Measurements from ENCODE around the gene TPM4.
"Not testable (repeated sequence)": the region's sequence is repeated elsewhere in the genome, so short reads cannot be mapped to it uniquely, and the experiment has no call there.

The TPM4 gene

DNA sequence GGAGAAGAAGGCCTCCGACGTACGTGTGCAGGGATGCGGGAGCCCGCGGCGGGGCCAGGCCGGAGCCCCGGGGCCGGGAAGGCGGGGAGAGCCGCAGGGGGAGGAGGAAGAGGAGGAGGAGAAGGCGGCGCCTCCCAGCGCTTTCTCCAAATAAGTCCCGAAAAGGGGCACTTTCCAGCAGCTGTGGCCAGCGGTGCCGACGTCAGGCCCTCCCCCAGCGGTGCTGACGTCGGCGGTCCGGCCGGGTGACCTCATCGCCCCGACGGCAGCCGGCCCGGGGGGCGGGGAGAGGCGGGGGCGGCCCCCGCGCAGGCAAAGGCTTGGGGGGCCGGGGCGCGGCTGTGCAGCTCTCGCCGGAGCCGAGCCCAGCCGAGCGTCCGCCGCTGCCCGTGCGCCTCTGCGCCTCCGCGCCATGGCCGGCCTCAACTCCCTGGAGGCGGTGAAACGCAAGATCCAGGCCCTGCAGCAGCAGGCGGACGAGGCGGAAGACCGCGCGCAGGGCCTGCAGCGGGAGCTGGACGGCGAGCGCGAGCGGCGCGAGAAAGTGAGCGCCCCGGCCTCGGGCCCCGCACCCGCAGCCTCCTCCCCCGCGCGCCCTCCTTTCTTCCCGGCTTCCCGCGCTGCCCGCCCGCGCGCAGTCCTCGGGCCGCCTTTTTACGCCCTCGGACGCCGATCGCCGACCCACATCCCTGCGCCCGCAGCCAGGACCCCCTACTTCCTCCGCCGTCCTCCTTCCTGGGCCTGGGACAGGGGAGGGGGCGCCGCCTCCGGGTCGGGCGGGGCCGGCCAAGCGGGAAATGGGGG is at the start of gene TPM4:
Gene TPM4 (plus strand): TSS at position 342 of the 804 bp plus-strand sequence. CDS start 71 bp downstream, at position 413.
- peak; percentile 93 for DNase-seq (ENCODE audit: extremely low read depth, insufficient read length)
- TF ChIP-seq, protein P1, sequence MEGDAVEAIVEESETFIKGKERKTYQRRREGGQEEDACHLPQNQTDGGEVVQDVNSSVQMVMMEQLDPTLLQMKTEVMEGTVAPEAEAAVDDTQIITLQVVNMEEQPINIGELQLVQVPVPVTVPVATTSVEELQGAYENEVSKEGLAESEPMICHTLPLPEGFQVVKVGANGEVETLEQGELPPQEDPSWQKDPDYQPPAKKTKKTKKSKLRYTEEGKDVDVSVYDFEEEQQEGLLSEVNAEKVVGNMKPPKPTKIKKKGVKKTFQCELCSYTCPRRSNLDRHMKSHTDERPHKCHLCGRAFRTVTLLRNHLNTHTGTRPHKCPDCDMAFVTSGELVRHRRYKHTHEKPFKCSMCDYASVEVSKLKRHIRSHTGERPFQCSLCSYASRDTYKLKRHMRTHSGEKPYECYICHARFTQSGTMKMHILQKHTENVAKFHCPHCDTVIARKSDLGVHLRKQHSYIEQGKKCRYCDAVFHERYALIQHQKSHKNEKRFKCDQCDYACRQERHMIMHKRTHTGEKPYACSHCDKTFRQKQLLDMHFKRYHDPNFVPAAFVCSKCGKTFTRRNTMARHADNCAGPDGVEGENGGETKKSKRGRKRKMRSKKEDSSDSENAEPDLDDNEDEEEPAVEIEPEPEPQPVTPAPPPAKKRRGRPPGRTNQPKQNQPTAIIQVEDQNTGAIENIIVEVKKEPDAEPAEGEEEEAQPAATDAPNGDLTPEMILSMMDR (IDR thresholded peaks at IDR 0.05; ENCODE audit: insufficient read depth, low read length, poor library complexity, severe bottlenecking), result no peak
- Histone ChIP-seq H3K27me3 (replicated peaks; ENCODE audit: control insufficient read depth, insufficient read depth, low read length) (no peaks in the 10 kb centered on the region), H3K36me3 (ENCODE audit: control insufficient read depth, insufficient read depth, low read length) (peaks cover 2% of the 10 kb centered on the region; the same call in 1 of the 2 replicates), H3K4me3 (replicated peaks; ENCODE audit: low read depth, low read length) (peak within 1 kb of the TSS; percentile 82)

DNA sequence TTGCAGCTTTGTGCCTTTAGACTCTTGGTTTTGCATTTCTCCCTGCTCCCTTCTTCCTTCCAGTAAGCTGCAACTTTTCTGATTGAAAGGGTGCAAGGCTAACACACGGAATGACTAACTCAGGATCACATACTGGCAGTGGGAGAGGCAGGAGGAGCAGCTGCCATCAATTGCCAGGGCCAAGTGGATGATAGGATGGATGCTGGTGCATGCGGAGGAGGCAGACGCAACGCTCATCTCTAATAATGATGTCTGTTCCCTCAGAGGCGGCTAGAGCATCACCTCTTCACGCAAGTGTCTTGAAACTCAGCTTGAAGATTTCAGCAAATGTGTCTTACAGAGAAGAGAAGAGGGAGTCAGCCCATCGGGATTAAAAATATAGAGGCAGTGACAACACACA is 49.5 kb upstream of the TPM4 start:
- no peak for DNase-seq (ENCODE audit: extremely low read depth, insufficient read length)
- TF ChIP-seq, protein P1 (IDR thresholded peaks at IDR 0.05; ENCODE audit: insufficient read depth, low read length, poor library complexity, severe bottlenecking), result no peak

DNA sequence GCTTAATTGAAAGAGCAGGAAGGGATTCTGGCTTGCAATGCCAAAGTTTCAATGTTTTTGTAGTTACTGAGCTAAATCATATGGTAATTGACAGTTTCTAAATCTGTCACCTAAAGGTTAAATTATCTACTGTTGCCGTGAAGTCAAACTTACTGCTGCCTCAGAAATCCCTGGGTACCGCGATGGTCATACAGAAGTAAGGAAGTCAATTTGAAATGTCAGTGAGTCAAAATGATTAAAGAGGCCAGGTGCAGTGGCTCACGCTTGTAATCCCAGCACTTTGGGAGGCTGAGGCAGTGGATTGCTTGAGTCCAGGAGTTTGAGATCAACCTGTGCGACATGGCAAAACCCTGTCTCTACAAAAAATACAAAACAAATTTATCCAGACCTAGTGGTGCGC is 48.8 kb upstream of the TPM4 start:
- TF ChIP-seq, protein P1 (IDR thresholded peaks at IDR 0.05; ENCODE audit: insufficient read depth, low read length, poor library complexity, severe bottlenecking), result no peak
- Histone ChIP-seq H3K36me3 (ENCODE audit: control insufficient read depth, insufficient read depth, low read length) (no peaks in the 10 kb centered on the region), H3K4me3 (replicated peaks; ENCODE audit: low read depth, low read length) (no peak overlapping the region), H3K27me3 (replicated peaks; ENCODE audit: control insufficient read depth, insufficient read depth, low read length) (no peaks in the 10 kb centered on the region; the same call in 1 of the 2 replicates)
- DNase-seq (ENCODE audit: extremely low read depth, insufficient read length), result no peak

More for the DNA sequence above, 49.5 kb upstream of the TPM4 start:
- Histone ChIP-seq H3K36me3 (ENCODE audit: control insufficient read depth, insufficient read depth, low read length) (no peaks in the 10 kb centered on the region), H3K4me3 (replicated peaks; ENCODE audit: low read depth, low read length) (no peak overlapping the region), H3K27me3 (replicated peaks; ENCODE audit: control insufficient read depth, insufficient read depth, low read length) (no peaks in the 10 kb centered on the region; the same call in 1 of the 2 replicates)

DNA sequence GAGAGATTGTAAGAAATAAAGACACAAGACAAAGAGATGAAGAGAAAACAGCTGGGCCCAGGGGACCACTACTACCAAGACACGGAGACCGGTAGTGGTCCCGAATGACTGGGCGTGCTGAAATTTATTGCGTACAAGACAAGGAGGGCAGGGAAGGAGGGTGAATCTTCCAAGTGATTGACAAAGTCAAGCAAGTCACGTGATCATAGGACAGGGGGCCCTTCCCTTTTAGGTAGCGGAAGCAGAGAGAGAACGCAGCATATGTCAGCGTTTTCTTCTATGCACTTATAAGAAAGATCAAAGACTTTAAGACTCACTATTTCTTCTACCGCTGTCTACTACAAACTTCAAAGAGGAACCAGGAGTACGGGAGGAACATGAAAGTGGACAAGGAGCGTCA is 46.1 kb upstream of the TPM4 start:
- not testable (repeated sequence) for H3K36me3 ChIP-seq (ENCODE audit: control insufficient read depth, insufficient read depth, low read length); H3K27me3 ChIP-seq (replicated peaks; ENCODE audit: control insufficient read depth, insufficient read depth, low read length); DNase-seq (ENCODE audit: extremely low read depth, insufficient read length); H3K4me3 ChIP-seq (replicated peaks; ENCODE audit: low read depth, low read length)

DNA sequence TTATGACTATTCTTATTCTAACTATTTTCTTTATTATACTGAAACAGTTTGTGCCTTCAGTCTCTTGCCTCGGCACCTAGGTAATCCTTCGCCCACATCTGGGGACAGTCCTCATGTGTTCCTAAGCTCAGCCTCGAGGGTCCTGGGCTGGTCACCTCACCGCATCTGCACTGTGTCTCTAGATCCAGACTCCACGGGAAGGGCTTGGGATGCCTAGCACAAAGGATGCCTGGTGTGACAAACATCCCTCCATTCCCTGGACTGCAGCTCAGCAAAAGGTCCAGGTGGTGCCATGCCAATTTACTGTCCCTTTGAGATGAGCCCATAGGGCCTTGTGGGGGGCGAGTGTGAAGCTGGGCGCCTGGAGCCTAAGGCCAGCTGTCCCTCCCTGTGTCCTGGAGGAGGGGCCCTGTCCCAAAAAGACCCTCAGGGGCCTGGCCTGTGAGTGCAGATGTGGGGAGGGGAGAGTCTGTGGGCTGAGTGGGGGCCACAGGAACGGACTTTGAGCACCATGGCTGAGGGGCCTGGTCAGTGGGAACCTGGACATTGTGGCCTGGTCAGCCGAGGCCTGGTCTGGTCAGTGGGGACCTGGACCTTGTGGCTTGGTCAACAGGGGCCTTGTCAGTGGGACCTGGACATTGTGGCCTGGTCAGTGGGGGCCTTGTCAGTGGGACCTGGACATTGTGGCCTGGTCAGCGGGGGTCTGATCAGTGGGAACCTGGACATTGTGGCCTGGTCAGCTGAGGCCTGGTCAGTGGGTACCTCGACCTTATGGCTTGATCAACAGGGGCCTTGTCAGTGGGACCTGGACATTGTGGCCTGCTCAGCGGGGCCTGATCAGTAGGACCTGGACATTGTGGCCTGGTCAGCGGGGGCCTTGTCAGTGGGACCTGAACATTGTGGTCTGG is 45.1 kb upstream of the TPM4 start:
- Histone ChIP-seq H3K36me3 (ENCODE audit: control insufficient read depth, insufficient read depth, low read length) (no peaks in the 10 kb centered on the region), H3K27me3 (replicated peaks; ENCODE audit: control insufficient read depth, insufficient read depth, low read length) (no peaks in the 10 kb centered on the region; the same call in 1 of the 2 replicates), H3K4me3 (replicated peaks; ENCODE audit: low read depth, low read length) (no peak overlapping the region)
- TF ChIP-seq, protein P1 (IDR thresholded peaks at IDR 0.05; ENCODE audit: insufficient read depth, low read length, poor library complexity, severe bottlenecking), result no peak
- no peak for DNase-seq (ENCODE audit: extremely low read depth, insufficient read length)

DNA sequence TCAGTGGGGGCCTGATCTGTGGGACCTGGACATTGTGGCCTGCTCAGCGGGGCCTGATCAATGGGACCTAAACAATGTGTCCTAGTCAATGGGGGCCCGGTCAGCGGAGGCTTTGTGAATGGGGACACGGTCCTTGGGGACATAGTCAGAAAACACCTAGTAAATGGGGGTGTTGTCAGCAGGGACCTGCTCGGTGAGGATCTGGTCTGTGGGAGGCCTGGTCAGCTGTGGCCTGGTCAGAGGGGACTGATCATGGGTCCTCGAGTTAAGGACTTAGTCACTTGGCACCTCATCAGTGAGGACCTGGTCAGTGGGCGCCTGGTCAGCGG is 44.5 kb upstream of the TPM4 start:
- Histone ChIP-seq H3K27me3 (replicated peaks; ENCODE audit: control insufficient read depth, insufficient read depth, low read length) (no peaks in the 10 kb centered on the region; the same call in 1 of the 2 replicates), H3K36me3 (ENCODE audit: control insufficient read depth, insufficient read depth, low read length) (no peaks in the 10 kb centered on the region), H3K4me3 (replicated peaks; ENCODE audit: low read depth, low read length) (no peak overlapping the region)
- no peak for DNase-seq (ENCODE audit: extremely low read depth, insufficient read length)
- TF ChIP-seq, protein P1 (IDR thresholded peaks at IDR 0.05; ENCODE audit: insufficient read depth, low read length, poor library complexity, severe bottlenecking), result no peak

Measured in GM06990 (cell line).